ENCODE data around the gene SEC14L1.
"Not testable (repeated sequence)": the region's sequence is repeated elsewhere in the genome, so short reads cannot be mapped to it uniquely, and the experiment has no call there.

The SEC14L1 gene

GRCh38 chr17:77254951-77255825, 114.4 kb downstream of the SEC14L1 start:
- no peak for DNase-seq (ENCODE audit: extremely low read depth in 1 of 2, low read depth in 1 of 2)

GRCh38 chr17:77255970-77256369, 115.2 kb downstream of the SEC14L1 start:
- DNase-seq (ENCODE audit: extremely low read depth in 1 of 2, low read depth in 1 of 2), result not testable (repeated sequence)

- no peak for DNase-seq (ENCODE audit: extremely low read depth in 1 of 2, low read depth in 1 of 2)
Measured at GRCh38 chr17:77256710-77257109, 115.9 kb downstream of the SEC14L1 start.

- DNase-seq (ENCODE audit: extremely low read depth in 1 of 2, low read depth in 1 of 2), result no peak
Measured at GRCh38 chr17:77257169-77257568, 116.4 kb downstream of the SEC14L1 start.

GRCh38 chr17:77257596-77258458, 117.1 kb downstream of the SEC14L1 start:
- DNase-seq (ENCODE audit: extremely low read depth in 1 of 2, low read depth in 1 of 2), result no peak

- no peak for DNase-seq (ENCODE audit: extremely low read depth in 1 of 2, low read depth in 1 of 2)
Measured at GRCh38 chr17:77258638-77259037, 117.9 kb downstream of the SEC14L1 start.

GRCh38 chr17:77264617-77265230, 124.0 kb downstream of the SEC14L1 start:
- no peak for DNase-seq (ENCODE audit: extremely low read depth in 1 of 2, low read depth in 1 of 2)

GRCh38 chr17:77266213-77266612, 125.4 kb downstream of the SEC14L1 start:
- DNase-seq (ENCODE audit: extremely low read depth in 1 of 2, low read depth in 1 of 2), result no peak

Data from stimulated activated CD8-positive, alpha-beta memory T cell treated with anti-CD3 and anti-CD28 coated beads, Interleukin-7, amount 100 ng/mL, for 48 hours (primary cell).